Hepatocyte (in vitro differentiated cells): ENCODE data around the gene CCDC120.

Experiments
- CTCF ChIP-seq: fragments of 200-600 bp; sonication (generic); IDR thresholded peaks from 2 replicates; pipeline ENCODE4 v1.5.1; 2016; ENCODE audit warnings: antibody characterized with exemption, mild to moderate bottlenecking; ENCODE audit not compliant: poor library complexity
- EZH2 ChIP-seq: fragments of 200-600 bp; sonication (generic); IDR thresholded peaks from 2 replicates; pipeline ENCODE4 v1.6.1; 2016; ENCODE audit warnings: antibody characterized with exemption, mild to moderate bottlenecking, borderline replicate concordance
- EZH2phosphoT487 ChIP-seq: fragments of 200-600 bp; sonication (generic); IDR thresholded peaks from one replicate; pipeline ENCODE4 v1.6.1; 2018; ENCODE audit warnings: antibody characterized with exemption, mild to moderate bottlenecking, low read depth, moderate library complexity; ENCODE audit not compliant: unreplicated experiment, severe bottlenecking

- TF ChIP-seq CTCF (no peak), EZH2 (no peak), EZH2phosphoT487 (no peak)
Measured at GRCh38 chrX:49102190-49102589, 43.4 kb downstream of the CCDC120 start.
